OCI-LY7 (cell line): Measurements from ENCODE around the gene TBC1D5. TPM values are rescaled to one million over a fixed set of nuclear protein-coding genes. Genes with fewer than 3 reads are reported as not detected.

Source experiments
- BruUV-seq: library from RNA; stranded (reverse); fragments of 400-500 nt; replicated peaks from 2 replicates; lab custom pipeline; 2021; lab: Mats Ljungman, UMichigan
- CTCF ChIA-PET: fragments of 300-600 bp; sonication (Branson Sonifier 250); formaldehyde crosslinking; loops from one replicate; lab custom pipeline; 2022; ENCODE audit warnings: antibody characterized with exemption; ENCODE audit not compliant: unreplicated experiment; lab: Charles Lee
- POLR2A ChIA-PET: fragments of 300-600 bp; sonication (Branson Sonifier 250); formaldehyde crosslinking; loops from one replicate; lab custom pipeline; 2022; ENCODE audit warnings: antibody characterized with exemption; lab: Charles Lee
- DNase-seq: peaks from one replicate; pipeline ENCODE4 v3.0.0-alpha.2; 2015; ENCODE audit warnings: low spot score
- H2AFZ ChIP-seq: fragments of 200-600 bp; sonication (generic), shearing (Covaris generic); 2 replicates; pipeline ENCODE4 v1.6.1; 2014; ENCODE audit warnings: mild to moderate bottlenecking, antibody characterized with exemption, low read length, moderate library complexity
- H3K27ac ChIP-seq: fragments of 200-600 bp; sonication (generic); 2 replicates; pipeline ENCODE4 v1.5.1; 2014; ENCODE audit warnings: mixed run types, low read depth, mild to moderate bottlenecking, moderate library complexity, low read length, inconsistent platforms; ENCODE audit not compliant: poor library complexity, severe bottlenecking
- H3K36me3 ChIP-seq: fragments of 200-600 bp; sonication (generic); 2 replicates; pipeline ENCODE4 v1.6.1; 2014; ENCODE audit warnings: mild to moderate bottlenecking, antibody characterized with exemption, low read length, moderate library complexity, mixed read lengths; ENCODE audit not compliant: insufficient read depth
- H3K4me1 ChIP-seq: fragments of 200-600 bp; sonication (generic); 2 replicates; pipeline ENCODE4 v1.5.1; 2014; ENCODE audit warnings: mild to moderate bottlenecking, low read length; ENCODE audit not compliant: insufficient read depth, poor library complexity, severe bottlenecking
- H3K4me2 ChIP-seq: fragments of 200-600 bp; sonication (generic); 2 replicates; pipeline ENCODE4 v1.6.1; 2014; ENCODE audit warnings: mild to moderate bottlenecking, low read length
- H3K4me3 ChIP-seq: fragments of 200-600 bp; sonication (generic); 2 replicates; pipeline ENCODE4 v1.5.1; 2014; ENCODE audit warnings: mild to moderate bottlenecking, low read depth, low read length; ENCODE audit not compliant: poor library complexity, severe bottlenecking
- H3K79me2 ChIP-seq: fragments of 200-600 bp; sonication (generic); 2 replicates; pipeline ENCODE4 v1.6.1; 2016; ENCODE audit warnings: low read depth, mild to moderate bottlenecking, low read length, moderate library complexity, mixed read lengths; ENCODE audit not compliant: insufficient read depth
- H3K9me2 ChIP-seq: fragments of 200-600 bp; sonication (generic); 2 replicates; pipeline ENCODE4 v1.6.1; 2016; ENCODE audit warnings: mild to moderate bottlenecking, low read length, mixed read lengths; ENCODE audit not compliant: insufficient read depth
- H3K9me3 ChIP-seq: fragments of 200-600 bp; sonication (generic); 2 replicates; pipeline ENCODE4 v1.6.1; 2014; ENCODE audit warnings: mild to moderate bottlenecking, mixed run types, low read length, mixed read lengths
- H4K20me1 ChIP-seq: fragments of 200-600 bp; sonication (generic); 2 replicates; pipeline ENCODE4 v1.6.1; 2014; ENCODE audit warnings: mild to moderate bottlenecking, antibody characterized with exemption, low read length, moderate library complexity, mixed read lengths; ENCODE audit not compliant: insufficient read depth
- CTCF ChIP-seq: fragments of 200-600 bp; sonication (generic); conservative IDR thresholded peaks from 2 replicates; pipeline ENCODE4 v1.5.1; 2014; ENCODE audit warnings: mild to moderate bottlenecking, antibody characterized with exemption, low read length, moderate library complexity, mixed read lengths
- EZH2phosphoT487 ChIP-seq: fragments of 200-600 bp; sonication (generic); IDR thresholded peaks from 2 replicates; pipeline ENCODE4 v1.6.1; 2018; ENCODE audit warnings: low read depth, borderline replicate concordance, mild to moderate bottlenecking, mixed run types, antibody characterized with exemption, low read length, moderate library complexity, mixed read lengths
- intact Hi-C: fragments of 100-400 bp; cut with micrococcal nuclease; formaldehyde crosslinking; loops from one replicate; pipeline ENCODE4 v1.10.0; 2022; ENCODE audit not compliant: unreplicated experiment
- total RNA-seq, 2 experiments: library from RNA; depleted of rRNA in 1 of 2; stranded (reverse); fragments of >200 nt in 1 of 2; shearing (Covaris generic) in 1 of 2; gene quantifications; 2 replicates each; pipeline ENCODE4 v1.2.3, GENCODE V29; 2014 to 2022

Gene TBC1D5
- total RNA-seq, 2 experiments from 2014 or later, result 78.5 to 82.4 TPM

- CTCF ChIA-PET, result no interaction called here
- POLR2A ChIA-PET, result no interaction called here
- Histone ChIP-seq H3K79me2 (no peaks in the 10 kb centered on the region), H2AFZ (no peak overlapping the region), H3K4me2 (no peak overlapping the region), H3K27ac (no peak overlapping the region), H4K20me1 (no peaks in the 10 kb centered on the region), H3K4me3 (no peak overlapping the region), H3K36me3 (no peaks in the 10 kb centered on the region), H3K9me2 (no peaks in the 10 kb centered on the region), H3K4me1 (no peaks in the 10 kb centered on the region), H3K9me3 (no peaks in the 10 kb centered on the region)
- DNase-seq, result no peak
- intact Hi-C loops, result no loop called here
- BruUV-seq, result no TSS peak
- TF ChIP-seq CTCF, result no peak
- no peak for TF ChIP-seq EZH2phosphoT487
These were observed 626.3 kb downstream of the TBC1D5 start for GRCh38 chr3:17116007-17116600.

DNA sequence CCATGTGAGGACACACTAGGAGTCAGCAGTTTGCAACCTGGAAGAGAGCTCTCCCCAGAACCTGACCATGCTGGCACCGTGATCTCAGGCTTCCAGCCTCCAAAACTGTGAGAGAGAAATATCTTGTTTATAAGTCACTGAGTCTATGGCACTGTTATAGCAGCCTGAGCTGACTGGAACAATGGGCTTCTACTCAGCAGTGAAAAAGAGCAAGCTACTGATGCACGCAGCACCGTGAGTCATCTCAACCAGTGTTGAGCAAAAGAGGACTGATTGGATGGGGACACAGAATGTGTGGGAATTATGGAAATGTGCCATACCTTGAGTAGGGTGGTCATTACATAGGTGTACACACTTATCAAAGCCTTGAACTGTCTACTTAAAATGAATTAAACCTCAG is 627.2 kb downstream of the TBC1D5 start:
- H3K27ac ChIP-seq, result no peak overlapping the region
- H3K79me2 ChIP-seq, result no peaks in the 10 kb centered on the region
- POLR2A ChIA-PET, result interaction anchor here (1.1 kb wide), 1 partner anchor 12 kb away, joined by 3 read pairs; no protein-coding TSS in a partner anchor
- no peaks in the 10 kb centered on the region for H4K20me1 ChIP-seq
- no peak overlapping the region for H3K4me3 ChIP-seq
- CTCF ChIA-PET, result no interaction called here
- no TSS peak for BruUV-seq
- no peak overlapping the region for H2AFZ ChIP-seq
- no peaks in the 10 kb centered on the region for H3K36me3 ChIP-seq
- intact Hi-C loops, result no loop called here
- H3K9me2 ChIP-seq, result no peaks in the 10 kb centered on the region
- TF ChIP-seq EZH2phosphoT487 (no peak), CTCF (no peak)
- no peaks in the 10 kb centered on the region for H3K9me3 ChIP-seq
- DNase-seq, result no peak
- H3K4me2 ChIP-seq, result no peak overlapping the region
- H3K4me1 ChIP-seq, result no peaks in the 10 kb centered on the region

DNA sequence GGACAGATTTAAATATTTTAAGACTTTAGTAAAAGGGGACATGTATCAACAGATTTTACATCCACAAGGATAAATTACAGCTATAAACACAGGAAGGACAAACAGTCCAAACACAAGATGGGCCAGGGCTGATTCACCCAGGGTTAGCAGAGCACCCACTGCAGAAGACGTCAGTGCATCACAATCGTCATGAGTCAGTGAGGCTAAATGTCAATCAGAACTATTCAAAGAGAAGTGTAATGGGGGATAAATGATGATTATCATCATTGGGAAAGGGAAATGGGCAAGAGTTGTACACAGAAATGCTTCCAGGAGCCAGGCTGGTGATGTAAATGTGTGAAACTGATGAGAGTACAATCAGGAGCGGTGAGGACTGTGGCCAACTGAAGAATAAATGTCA is 630.8 kb downstream of the TBC1D5 start:
- H3K36me3 ChIP-seq, result no peaks in the 10 kb centered on the region
- H3K9me2 ChIP-seq, result no peaks in the 10 kb centered on the region
- no peak overlapping the region for H3K4me2 ChIP-seq
- no peaks in the 10 kb centered on the region for H4K20me1 ChIP-seq
- H2AFZ ChIP-seq, result no peak overlapping the region
- H3K9me3 ChIP-seq, result no peaks in the 10 kb centered on the region
- no TSS peak for BruUV-seq
- H3K79me2 ChIP-seq, result no peaks in the 10 kb centered on the region
- POLR2A ChIA-PET, result interaction anchor here (0.5 to 1.0 kb wide), 2 partner anchors 117 to 271 kb away, joined by 3 to 5 read pairs; no protein-coding TSS in a partner anchor
- CTCF ChIA-PET, result no interaction called here
- H3K4me1 ChIP-seq, result no peaks in the 10 kb centered on the region
- H3K4me3 ChIP-seq, result no peak overlapping the region
- TF ChIP-seq CTCF (no peak), EZH2phosphoT487 (no peak)
- no peak for DNase-seq
- intact Hi-C loops, result no loop called here
- no peak overlapping the region for H3K27ac ChIP-seq
